ENCODE measurements around the gene AKAP8L.
"Not testable (repeated sequence)": the region's sequence is repeated elsewhere in the genome, so short reads cannot be mapped to it uniquely, and the experiment has no call there.

AKAP8L gene

GRCh38 chr19:15395251-15395650 is 23.5 kb downstream of the AKAP8L start:
- not testable (repeated sequence) for DNase-seq (ENCODE audit: extremely low spot score, insufficient read length, low read depth); FAIRE-seq

DNA sequence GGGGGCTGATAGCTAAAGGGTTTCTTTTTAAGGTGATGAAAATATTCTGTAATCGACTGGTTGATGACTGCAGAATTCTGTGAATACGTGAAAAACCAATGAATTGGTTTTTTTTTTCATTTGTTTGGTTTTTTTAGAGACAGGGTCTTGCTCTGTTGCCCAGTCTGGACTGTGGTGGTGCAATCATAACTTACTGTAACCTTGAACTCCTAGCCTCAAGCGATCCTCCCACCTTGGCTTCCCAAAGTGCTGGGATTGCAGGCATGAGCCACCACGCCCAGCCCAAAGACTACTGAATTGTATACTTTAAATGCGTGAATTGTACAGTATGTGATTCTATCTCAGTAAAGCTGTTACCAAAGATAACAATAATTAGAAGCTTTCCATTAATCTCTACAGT is 24.4 kb downstream of the AKAP8L start:
- no peak for FAIRE-seq
- DNase-seq (ENCODE audit: extremely low spot score, insufficient read length, low read depth) = no peak

DNA sequence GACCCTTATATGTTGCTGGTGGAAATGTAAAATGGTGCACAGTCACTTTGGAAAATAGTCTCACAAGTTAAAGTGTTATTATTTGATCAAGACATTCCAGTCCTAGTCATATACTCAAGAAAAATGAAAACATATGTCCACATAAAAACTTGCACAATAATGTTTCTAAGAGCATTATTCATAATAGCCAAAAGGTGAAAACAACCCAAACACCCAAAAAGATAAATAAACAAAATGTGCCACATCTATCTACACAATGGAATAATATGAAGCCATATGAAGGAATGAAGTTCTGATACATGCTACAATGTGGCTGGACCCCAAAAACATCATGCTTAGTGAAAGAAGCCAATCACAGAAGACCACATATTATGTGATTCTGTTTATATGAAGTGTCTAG is 24.8 kb downstream of the AKAP8L start:
- no peak for DNase-seq (ENCODE audit: extremely low spot score, insufficient read length, low read depth)
- FAIRE-seq = no peak

GRCh38 chr19:15390814-15391213 is 28.0 kb downstream of the AKAP8L start:
- FAIRE-seq = no peak
- no peak for DNase-seq (ENCODE audit: extremely low spot score, insufficient read length, low read depth)

- DNase-seq (ENCODE audit: extremely low spot score, insufficient read length, low read depth) = no peak
- no peak for FAIRE-seq
Observed at GRCh38 chr19:15381864-15382263, 36.9 kb downstream of the AKAP8L start.

DNA sequence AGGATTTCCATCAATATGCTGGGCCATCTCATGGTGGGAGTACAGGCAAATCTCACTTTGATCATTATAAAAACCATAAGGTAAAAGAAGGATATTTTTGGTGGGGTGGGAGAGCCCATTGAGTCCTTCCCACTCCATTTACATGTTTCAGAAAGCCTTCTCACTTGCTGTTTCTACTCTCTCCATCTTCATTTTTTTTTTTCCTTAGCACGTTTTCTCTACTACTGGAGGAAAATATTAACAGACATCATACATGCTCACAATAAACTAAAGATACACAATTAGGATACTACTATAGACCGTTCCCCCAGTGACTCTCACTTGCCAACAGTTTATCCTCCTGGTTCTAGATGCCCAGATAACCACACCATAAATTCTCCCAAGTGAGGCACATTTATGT is 37.4 kb downstream of the AKAP8L start:
- no peak for FAIRE-seq

DNA sequence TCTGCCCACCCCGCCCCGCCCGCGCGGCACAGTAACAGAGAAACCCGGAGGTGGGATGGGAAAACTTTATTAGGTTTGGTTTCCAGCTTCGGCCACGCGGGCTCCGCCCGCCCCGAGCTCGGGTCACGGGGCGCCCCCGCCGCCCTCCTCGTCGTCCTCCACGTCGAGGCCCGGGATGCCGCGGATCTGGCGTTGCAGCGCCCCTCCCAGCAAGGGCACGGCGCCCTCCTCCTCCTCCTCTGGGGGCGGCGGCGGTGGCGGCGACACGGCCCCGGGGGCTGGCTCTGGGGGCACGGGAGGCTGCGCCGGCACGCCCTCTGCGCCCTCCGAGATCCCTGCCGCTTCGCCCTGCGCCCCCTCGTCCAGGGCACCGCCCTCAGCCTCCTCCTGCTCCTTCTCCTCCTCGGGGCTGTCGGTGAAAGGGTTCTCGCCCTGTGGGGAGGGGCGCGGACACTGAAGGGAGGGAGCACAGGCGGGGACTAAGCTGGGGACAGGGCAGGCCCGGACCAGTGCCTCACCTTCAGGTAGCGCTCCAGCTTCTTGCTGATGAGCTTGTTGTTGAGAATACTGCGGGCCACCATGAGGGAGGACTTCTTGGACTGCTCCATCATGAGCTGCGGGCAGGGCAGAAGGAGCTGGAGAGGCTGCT is 38.7 kb downstream of the AKAP8L start:
- DNase-seq (ENCODE audit: extremely low spot score, insufficient read length, low read depth) = no peak
- no peak for FAIRE-seq

More for the DNA sequence above, 37.4 kb downstream of the AKAP8L start:
- DNase-seq (ENCODE audit: extremely low spot score, insufficient read length, low read depth) = no peak

GRCh38 chr19:15379083-15379998 is 39.4 kb downstream of the AKAP8L start, which contains the start of gene AKAP8:
TSS of gene AKAP8 (minus strand) at chr19:15379787. CDS start at chr19:15379731, 56 bp downstream.
- FAIRE-seq (peak; percentile 96), DNase-seq (ENCODE audit: extremely low spot score, insufficient read length, low read depth) (peak; percentile 96)

GRCh38 chr19:15378534-15379082 is 40.2 kb downstream of the AKAP8L start:
- FAIRE-seq (peak; percentile 80), DNase-seq (ENCODE audit: extremely low spot score, insufficient read length, low read depth) (peak; percentile 38)

- no peak for FAIRE-seq
- no peak for DNase-seq (ENCODE audit: extremely low spot score, insufficient read length, low read depth)
Observed at GRCh38 chr19:15374796-15375440, 43.9 kb downstream of the AKAP8L start.

DNA sequence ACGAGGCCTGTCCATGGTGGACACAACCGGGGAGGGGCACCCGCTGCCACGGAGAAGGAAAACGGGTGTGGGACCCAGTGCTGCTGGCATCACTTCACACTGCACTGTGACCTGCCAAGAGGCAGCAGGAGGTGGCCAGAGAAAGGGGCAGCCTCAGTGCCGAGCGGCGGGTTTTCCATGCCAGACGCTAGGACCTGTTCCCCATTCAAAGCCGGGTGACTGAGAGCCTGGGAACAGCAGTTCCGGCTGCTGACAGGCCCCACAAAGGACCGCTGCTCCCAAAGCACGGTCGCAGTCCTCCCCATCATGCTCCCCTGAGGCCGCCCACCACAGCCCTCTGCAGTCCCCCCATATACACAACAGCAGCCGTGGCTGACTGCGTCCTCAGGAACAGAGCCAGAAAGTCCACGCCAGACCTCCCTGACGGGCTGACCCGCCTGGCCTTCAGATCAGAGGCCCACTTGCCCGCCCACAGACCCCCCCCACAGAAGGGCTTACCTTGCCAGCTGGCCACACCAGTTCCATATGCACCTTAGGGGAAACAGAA is 44.6 kb downstream of the AKAP8L start:
- FAIRE-seq (no peak), DNase-seq (ENCODE audit: extremely low spot score, insufficient read length, low read depth) (no peak)

DNA sequence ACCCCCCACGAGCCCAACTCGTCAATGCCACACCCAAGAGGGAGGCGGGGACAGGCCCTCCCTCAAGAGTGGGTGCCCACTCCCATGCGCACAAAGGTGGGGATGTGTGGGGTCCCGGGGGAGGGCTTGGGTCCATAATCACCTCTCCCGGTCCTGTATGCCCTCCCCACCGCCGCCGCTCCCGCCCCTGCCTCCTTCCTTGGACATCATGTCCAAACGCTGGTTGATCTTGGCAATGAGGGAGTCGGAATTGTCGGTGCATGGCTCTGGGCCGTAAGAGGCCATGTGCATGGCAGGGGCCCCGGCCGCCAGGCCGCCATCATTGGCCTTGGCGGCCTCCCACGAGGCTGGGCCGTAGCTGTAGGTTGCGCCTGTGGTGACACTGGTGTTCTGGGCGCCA is 45.1 kb downstream of the AKAP8L start:
- no peak for FAIRE-seq
- DNase-seq (ENCODE audit: extremely low spot score, insufficient read length, low read depth) = no peak

DNA sequence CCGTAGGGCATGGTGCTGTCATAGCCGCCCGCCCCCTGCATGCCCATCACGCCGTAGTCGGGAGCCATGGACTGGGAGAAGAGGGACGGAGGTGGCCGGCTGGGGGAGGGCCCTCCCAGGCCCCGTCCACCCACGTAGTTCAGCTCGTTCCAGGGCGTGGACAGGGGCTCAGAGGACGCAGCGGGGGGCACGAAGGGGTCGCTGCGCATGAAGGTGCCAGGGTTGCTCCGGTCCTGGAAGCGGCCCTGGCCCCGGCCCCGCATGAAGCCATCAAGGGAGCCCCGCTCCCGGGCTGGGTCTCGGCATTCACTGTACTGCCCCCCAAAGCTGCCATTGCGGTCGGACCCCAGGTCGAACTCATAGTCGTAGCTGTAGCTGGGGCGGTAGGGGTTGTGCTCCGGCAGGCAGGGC is 45.9 kb downstream of the AKAP8L start:
- DNase-seq (ENCODE audit: extremely low spot score, insufficient read length, low read depth) (no peak), FAIRE-seq (no peak)

DNA sequence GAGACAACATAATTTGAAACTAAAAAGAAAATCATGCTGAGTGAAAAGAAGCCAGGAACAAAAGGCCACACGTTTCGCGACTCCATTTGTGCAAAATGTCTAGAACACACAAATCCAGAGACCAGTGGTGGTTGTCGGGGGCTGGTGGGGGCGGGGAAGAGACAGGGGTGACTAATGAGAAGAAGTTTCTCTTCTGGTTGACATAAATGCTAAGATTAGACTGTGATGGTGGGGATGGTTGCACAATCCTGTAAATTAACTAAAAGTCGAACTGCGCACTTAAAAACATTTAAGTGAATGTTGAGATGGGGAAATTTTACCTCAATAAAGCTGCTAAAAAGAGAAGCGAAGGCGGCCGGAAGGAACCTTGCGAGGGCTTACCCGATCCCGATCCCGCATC is 46.3 kb downstream of the AKAP8L start:
- no peak for DNase-seq (ENCODE audit: extremely low spot score, insufficient read length, low read depth)
- no peak for FAIRE-seq

- FAIRE-seq = no peak
- no peak for DNase-seq (ENCODE audit: extremely low spot score, insufficient read length, low read depth)
Observed at GRCh38 chr19:15371786-15372380, 46.9 kb downstream of the AKAP8L start.

- no peak for DNase-seq (ENCODE audit: extremely low spot score, insufficient read length, low read depth)
- FAIRE-seq = no peak
Observed at GRCh38 chr19:15371119-15371518, 47.7 kb downstream of the AKAP8L start.

- no peak for FAIRE-seq
- DNase-seq (ENCODE audit: extremely low spot score, insufficient read length, low read depth) = no peak
Observed at GRCh38 chr19:15369594-15369891, 49.2 kb downstream of the AKAP8L start.

- DNase-seq (ENCODE audit: extremely low spot score, insufficient read length, low read depth) (no peak), FAIRE-seq (no peak)
Observed at GRCh38 chr19:15368798-15369593, 49.8 kb downstream of the AKAP8L start.

- FAIRE-seq (no peak), DNase-seq (ENCODE audit: extremely low spot score, insufficient read length, low read depth) (no peak)
Observed at GRCh38 chr19:15368051-15368632, 50.6 kb downstream of the AKAP8L start.

Data from GM18507 (cell line).